HG02763 (cell line): ENCODE data around the gene TUBGCP5.

Source experiments
- ATAC-seq: cut with Tn5 transposase; IDR thresholded peaks from one replicate; pipeline ENCODE4 v1.9.1; 2021; ENCODE audit warnings: mild to moderate bottlenecking, moderate library complexity; ENCODE audit not compliant: unreplicated experiment

TUBGCP5 gene

GRCh38 chr15:22954798-22955543 is 84.4 kb downstream of the TUBGCP5 start:
- ATAC-seq, result no peak

DNA sequence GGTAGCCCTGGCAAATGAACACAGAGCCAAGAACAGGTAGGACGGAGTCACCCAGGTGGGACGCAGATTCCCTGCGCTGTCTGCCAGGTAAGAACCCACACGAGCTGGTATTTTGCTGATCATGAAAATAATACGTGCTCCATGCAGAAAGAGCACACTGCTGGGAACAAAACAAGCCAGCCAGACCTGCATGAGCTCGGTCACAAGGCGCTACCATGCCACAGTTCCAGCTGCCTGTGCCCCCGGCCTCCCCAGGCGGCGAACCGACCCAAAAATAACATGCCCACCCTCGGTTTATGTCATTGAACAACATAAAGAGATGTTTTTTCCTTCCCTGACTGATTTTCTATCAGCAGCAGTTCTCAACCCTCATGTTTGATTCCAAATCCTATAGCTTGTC is 85.0 kb downstream of the TUBGCP5 start:
- ATAC-seq, result no peak

GRCh38 chr15:22952796-22953579 is 86.4 kb downstream of the TUBGCP5 start:
- no peak for ATAC-seq

GRCh38 chr15:22951381-22952280 is 87.7 kb downstream of the TUBGCP5 start:
- no peak for ATAC-seq

DNA sequence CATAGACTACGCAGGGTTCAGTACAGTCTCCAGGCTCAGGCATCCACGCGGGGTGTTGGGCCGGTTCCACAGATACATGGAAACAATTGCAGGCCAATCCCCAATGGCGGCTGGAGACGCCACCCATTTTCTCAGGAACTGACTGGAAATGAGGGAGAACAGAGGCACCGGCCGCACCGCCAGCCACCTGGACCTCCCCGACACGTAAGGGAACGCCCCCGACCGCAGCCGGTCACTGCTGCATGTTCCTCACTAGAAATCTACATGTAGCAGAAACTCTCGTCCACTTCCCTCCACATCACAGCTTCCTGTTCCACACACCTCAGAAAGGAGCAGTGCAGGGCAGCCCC is 88.4 kb downstream of the TUBGCP5 start:
- ATAC-seq, result no peak

DNA sequence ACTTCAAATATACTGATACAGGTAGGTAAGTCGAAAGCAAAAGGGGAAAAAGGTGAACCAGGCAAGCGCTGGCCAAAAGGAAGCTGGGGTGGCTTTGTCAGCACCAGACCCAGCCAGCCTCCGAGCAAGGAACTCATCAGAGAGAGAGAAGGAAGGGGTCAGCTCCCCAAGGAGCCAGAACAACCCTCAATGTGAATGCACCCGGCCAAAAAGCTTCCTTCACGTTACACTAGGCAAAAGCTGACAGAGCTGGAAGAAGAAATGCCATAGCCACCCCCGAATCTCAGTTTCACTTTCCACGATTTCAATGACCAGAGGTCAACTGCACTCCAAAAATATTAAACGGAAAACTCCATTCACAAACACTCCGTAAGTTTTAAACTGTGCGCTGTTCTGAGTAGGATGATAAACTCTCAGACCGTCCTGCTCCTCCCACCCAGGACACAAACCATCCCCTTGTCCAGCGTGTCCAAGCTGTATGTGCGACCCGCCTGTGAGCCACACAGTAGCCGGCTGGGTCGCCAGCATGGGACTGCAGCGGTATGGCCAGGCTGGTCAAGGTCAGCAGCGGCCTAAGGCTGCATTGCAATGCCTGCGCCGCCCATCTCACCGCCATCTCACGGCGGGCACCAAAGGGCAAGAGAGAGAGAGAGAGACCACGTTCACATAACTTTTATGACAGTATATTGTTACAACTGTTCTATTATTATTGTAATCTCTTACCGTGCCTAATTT is 88.9 kb downstream of the TUBGCP5 start:
- ATAC-seq, result no peak
